ENCODE data around the gene RTL1.

The RTL1 gene

GRCh38 chr14:100835548-100836310 lies 67.8 kb downstream of the RTL1 start:
- DNase-seq (ENCODE audit: low read depth in 1 of 2, low spot score in 1 of 2), result no peak

GRCh38 chr14:100834794-100835547 lies 68.6 kb downstream of the RTL1 start:
- no peak for DNase-seq (ENCODE audit: low read depth in 1 of 2, low spot score in 1 of 2)

DNA sequence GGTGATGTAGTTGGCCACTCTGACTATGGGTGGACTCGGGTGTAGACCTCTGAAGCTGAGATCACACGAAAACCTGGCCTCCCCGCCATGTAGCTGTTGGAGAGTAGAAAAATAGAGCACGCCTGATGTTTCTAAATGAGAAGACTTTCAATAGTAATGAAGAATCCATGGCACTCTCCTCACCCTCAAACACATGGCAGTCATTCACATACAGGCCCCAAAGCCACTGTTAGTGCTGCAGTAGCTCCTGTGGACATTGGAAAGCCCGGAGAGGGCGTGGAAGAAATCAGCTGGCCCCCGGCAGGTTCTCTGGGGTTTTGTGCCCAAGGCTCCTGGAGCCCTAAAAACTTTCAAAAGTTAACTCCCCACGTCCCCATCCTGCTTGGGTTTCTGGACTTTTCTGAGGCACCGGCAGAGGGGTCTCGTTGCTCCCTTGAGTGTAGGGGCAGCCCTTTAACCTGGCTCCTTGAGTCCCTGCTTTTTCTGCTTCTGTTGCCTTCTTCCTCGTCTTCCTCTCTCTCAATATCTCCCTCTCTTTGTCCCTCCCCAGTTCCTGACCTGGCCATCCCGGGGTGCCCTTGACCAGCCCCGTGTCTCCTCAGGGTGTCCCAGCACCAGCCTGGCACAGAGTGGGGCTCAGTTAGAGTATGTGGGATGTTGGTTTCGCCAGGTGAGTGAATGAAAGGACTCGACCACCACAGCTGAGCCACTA lies 69.3 kb downstream of the RTL1 start:
- no peak for DNase-seq (ENCODE audit: low read depth in 1 of 2, low spot score in 1 of 2)

- no peak for DNase-seq (ENCODE audit: low read depth in 1 of 2, low spot score in 1 of 2)
Measured at GRCh38 chr14:100832311-100832960, 71.1 kb downstream of the RTL1 start.

DNA sequence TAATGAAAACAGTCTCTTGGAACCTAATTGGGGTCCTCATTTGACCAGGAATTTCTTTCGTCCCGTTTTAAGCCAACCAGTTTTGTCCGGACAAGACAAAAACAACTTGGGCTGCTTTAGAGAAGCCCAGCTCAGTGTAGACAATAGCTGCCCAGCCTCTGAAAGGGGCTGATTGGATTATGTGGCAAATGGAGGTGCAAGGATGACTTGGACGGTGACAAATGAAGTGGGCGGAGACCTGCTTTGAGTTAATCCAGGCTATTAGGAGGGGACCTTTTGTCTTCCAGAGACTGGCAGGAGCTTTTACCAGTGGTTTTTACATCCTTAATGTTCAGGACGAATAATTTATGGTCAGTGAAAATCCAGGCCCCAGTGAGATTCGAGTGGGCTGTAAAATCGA lies 72.8 kb downstream of the RTL1 start:
- no peak for DNase-seq (ENCODE audit: low read depth in 1 of 2, low spot score in 1 of 2)

Data from stimulated activated CD4-positive, alpha-beta T cell treated with anti-CD3 and anti-CD28 coated beads, Interleukin-15, amount 100 ng/mL, for 1 hour (primary cell).